Astrocyte of the hippocampus (primary cell): ENCODE measurements around the gene METRNL.
"Not testable (repeated sequence)": the region's sequence is repeated elsewhere in the genome, so short reads cannot be mapped to it uniquely, and the experiment has no call there.

Source experiments
- DNase-seq: peaks from one replicate; pipeline ENCODE4 v3.0.0; 2011; ENCODE audit warnings: low read depth, low spot score

METRNL gene, protein sequence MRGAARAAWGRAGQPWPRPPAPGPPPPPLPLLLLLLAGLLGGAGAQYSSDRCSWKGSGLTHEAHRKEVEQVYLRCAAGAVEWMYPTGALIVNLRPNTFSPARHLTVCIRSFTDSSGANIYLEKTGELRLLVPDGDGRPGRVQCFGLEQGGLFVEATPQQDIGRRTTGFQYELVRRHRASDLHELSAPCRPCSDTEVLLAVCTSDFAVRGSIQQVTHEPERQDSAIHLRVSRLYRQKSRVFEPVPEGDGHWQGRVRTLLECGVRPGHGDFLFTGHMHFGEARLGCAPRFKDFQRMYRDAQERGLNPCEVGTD

DNA sequence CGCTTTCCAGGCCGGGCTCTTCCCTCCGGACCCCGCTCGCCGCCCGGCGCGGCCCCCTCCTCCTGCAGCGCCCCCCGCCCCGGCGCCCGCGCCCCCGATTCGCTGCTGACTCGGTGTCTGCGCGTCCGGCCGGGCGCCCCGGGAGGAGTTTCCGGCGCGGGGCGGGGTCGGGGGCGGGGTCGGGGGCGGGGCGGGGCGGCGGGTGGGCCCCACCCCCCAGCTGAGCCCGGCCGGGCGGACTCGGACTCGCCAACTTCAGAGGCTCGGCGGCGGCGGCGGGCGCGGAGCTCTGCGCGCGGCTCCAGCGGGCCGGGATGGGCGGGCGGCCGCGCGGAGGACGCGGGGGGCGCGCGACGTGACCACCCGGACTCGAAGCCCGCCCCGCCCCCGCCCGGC lies at the start of gene METRNL:
Gene METRNL (plus strand): TSS at position 258 of the 396 bp plus-strand sequence. CDS start 207 bp downstream, outside the sequence.
- DNase-seq = peak; percentile 89

GRCh38 chr17:83030432-83030831 lies 49.0 kb upstream of the METRNL start:
- DNase-seq = no peak

DNA sequence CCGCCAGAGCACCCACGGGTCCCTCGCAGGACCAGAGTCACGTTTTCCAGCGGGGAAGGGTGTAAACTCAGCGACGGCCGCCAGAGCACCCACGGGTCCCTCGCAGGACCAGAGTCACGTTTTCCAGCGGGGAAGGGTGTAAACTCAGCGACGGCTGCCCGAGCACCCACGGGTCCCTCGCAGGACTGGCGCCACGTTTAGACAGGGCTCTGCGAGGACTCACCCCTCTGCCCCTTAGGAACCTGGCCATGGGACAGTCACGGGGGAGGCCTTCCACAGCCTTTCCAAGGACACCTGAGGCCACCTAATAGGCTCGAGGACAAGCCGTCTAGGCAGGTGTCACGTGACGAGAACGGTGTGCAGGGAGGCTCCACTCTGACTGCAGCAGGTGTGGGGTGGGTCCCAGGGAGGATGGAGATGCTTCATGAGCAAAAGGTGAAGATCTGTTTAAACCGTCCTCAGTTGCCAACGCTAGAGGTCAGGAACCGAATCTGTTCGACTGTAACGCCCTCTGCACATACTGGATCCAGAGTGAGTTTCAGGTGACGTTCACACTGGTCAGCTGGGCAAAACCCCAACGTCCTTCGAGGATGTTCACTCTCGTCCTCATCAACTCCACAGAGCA lies 48.0 kb upstream of the METRNL start:
- DNase-seq = no peak

DNA sequence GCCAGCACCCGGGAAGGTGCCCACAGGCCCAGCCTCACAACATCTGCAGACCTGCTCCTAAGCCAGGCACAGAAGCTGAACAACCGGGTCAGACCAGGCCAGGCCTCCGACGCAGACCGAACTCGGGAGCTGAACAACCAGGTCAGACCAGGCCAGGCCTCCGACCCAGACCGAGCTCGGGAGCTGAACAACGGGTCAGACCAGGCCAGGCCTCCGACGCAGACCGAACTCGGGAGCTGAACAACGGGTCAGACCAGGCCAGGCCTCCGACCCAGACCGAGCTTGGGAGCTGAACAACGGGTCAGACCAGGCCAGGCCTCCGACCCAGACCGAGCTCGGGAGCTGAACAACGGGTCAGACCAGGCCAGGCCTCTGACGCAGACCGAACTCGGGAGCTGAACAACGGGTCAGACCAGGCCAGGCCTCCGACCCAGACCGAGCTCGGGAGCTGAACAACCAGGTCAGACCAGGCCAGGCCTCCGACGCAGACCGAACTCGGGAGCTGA lies 47.4 kb upstream of the METRNL start:
- DNase-seq = not testable (repeated sequence)

DNA sequence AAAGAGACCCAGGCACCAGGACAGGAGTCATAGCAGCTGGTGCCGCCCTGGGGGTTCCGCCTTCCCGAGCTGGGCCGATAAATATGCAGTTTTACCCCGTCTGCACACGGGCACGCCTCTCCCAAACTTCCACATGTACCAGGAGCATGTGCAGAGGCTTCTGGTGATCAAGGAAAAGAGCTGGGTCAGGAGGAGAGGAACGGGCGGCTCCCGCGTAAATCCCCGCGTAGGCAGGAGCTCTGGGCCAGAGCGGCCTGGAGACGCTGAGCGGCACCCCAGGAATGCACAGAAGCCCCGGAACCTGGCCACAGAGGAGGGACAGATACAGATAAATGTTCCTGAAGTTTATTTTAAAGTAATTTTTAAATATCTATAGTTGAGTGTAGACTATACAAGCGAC lies 46.6 kb upstream of the METRNL start:
- no peak for DNase-seq

DNA sequence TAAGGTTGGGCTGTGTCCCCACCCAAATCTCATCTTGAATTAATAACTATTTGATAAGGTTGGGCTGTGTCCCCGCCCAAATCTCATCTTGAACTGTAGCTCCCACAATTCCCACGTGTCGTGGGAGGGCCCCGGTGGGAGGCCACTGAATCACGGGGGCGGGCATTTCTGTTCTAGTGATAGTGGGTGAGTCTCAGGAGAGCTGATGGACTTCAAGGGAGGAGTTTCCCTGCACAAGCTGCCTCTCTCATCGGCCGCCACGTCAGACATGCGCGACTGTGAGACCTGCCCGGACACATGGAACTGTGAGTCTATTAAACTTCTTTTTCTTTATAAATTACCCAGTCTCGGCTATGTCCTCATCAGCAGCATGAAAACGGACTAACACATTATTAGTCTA lies 44.9 kb upstream of the METRNL start:
- DNase-seq = no peak

- DNase-seq = no peak
Measured at GRCh38 chr17:83035722-83036121, 43.7 kb upstream of the METRNL start.

DNA sequence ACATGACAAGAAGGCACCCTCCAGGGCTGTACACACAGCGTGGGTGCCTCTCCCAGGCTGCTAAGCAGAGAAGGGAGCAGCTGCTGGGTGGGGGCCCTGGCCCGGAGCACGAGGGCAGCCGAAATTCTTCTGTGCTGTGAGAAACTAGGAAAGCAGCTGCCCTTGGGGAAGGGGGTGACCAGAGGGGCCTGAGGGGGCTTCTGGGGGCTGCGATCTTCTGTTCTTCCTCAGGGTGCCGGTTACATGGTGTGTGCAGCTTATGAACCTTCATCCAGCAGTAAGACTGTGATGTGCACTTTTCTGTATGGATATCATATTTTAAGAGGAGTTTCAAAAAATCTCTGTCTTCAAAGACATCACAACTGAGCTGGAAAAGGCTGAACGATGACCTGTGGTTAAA lies 43.2 kb upstream of the METRNL start:
- no peak for DNase-seq

- DNase-seq = no peak
Measured at GRCh38 chr17:83036666-83037065, 42.7 kb upstream of the METRNL start.

DNA sequence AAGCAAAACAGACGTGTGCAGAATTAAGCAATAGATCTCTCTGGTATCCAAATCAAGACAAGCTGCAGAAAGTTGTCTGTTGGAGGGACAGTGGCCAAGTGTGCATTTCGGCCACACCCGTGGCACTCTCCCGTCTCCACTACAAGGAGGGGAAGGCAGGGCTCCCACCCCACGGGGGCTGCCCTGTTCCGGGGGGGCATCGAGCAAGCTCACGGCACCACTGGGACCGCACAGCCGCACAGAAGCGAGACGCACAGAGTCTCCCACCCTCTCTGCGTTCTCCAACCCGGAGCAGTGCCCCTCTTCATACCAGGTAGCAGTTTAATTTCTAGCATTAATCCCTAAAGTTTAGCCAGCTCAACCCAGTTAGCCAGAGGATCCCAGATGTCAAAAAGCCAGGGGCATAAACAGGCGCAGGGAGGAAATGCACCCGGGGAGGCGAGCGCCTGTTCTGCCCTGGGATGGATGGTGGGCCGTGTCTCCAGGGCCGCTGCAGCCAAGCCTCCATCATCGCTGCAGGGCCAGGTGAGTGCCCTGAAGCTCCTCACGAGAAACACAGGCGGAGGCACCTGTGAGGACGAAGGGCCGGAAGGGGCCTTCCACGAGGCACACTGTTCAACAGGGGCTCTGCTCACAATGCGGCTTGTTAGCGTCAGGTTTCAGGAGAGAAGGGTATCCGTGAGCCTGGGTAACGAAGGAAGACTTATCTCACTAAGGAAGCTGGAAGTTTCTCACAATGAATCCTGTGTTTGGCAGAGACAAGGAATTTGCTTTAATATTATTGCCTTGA lies 42.1 kb upstream of the METRNL start:
- no peak for DNase-seq

- no peak for DNase-seq
Measured at GRCh38 chr17:83037874-83038165, 41.6 kb upstream of the METRNL start.

- DNase-seq = not testable (repeated sequence)
Measured at GRCh38 chr17:83038983-83039382, 40.4 kb upstream of the METRNL start.

- DNase-seq = no peak
Measured at GRCh38 chr17:83041305-83041704, 38.1 kb upstream of the METRNL start.

GRCh38 chr17:83042522-83043158 lies 36.8 kb upstream of the METRNL start:
- no peak for DNase-seq

DNA sequence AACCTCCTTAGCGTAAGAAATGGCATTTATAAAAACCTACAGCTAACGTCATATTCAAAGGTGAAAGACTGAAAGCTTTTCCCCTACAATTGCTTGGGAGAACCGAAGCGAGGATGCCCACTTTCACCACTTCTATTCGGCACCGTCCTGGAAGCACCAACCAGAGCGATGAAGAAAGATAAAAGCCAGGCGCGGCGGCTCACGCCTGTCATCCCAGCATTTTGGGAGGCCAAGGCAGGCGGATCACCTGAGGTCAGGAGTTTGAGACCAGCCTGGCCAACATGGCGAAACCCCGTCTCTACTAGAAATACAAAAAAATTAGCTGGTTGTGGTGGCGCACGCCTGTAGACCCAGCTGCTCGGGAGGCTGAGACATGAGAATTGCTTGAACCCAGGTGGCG lies 34.9 kb upstream of the METRNL start:
- not testable (repeated sequence) for DNase-seq

GRCh38 chr17:83046448-83047181 lies 32.8 kb upstream of the METRNL start:
- DNase-seq = no peak

DNA sequence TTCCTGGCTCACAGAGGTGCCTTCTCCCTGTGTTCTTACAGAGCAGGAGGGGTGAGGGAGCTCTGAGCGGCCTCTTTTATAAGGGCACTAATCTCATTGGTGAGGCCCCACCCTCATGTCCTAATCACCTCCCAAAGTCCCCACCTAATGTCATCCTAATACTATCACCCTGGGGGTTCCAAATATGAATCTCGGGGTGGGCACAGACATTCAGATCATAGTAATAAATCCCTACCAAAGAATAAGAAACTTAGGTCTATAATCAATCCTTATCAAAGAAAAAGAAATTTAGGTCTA lies 32.3 kb upstream of the METRNL start:
- DNase-seq = no peak

- not testable (repeated sequence) for DNase-seq
Measured at GRCh38 chr17:83047818-83048475, 31.5 kb upstream of the METRNL start.

- DNase-seq = no peak
Measured at GRCh38 chr17:83050651-83051395, 28.6 kb upstream of the METRNL start.
